ENCODE data around the gene CPEB2. TPM values are rescaled to one million over a fixed set of nuclear protein-coding genes. Genes with fewer than 3 reads are reported as not detected.
A peak's percentile ranks its signal among the peaks of the same experiment; 100 is the strongest.

Gene CPEB2
- polyA plus RNA-seq, 1 experiment: 10.4 TPM

DNA sequence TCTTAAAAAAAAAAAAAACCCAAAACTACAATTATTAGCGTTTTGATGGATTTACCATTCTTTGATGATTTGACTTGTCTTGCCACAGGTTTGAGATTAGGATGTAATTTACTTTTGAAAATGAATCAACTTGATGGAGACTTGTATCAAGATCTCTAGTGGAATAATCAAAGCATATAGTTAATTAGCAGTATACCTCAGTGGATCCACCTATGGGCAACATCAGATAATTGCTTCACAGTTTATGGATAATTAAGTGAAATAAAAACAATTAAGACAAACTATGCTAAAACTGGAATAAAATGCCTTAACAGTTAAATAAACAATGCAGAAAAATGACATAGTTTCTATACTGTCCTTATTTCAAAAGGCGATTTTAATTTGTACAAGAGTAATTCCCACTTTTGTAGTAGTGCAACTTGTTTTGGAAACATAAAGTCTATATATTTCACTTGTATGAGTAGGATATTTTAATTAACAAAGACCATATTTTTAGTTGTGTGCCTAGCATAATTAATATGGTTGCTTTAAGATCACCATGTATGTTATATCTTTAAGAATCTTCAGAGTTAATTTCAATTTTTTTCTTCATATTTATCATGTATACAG lies 4.2 kb downstream of the CPEB2 start:
- TF ChIP-seq, protein P1, sequence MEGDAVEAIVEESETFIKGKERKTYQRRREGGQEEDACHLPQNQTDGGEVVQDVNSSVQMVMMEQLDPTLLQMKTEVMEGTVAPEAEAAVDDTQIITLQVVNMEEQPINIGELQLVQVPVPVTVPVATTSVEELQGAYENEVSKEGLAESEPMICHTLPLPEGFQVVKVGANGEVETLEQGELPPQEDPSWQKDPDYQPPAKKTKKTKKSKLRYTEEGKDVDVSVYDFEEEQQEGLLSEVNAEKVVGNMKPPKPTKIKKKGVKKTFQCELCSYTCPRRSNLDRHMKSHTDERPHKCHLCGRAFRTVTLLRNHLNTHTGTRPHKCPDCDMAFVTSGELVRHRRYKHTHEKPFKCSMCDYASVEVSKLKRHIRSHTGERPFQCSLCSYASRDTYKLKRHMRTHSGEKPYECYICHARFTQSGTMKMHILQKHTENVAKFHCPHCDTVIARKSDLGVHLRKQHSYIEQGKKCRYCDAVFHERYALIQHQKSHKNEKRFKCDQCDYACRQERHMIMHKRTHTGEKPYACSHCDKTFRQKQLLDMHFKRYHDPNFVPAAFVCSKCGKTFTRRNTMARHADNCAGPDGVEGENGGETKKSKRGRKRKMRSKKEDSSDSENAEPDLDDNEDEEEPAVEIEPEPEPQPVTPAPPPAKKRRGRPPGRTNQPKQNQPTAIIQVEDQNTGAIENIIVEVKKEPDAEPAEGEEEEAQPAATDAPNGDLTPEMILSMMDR (IDR thresholded peaks at IDR 0.05; ENCODE audit: low read depth, low read length): peak; percentile 52
- no peak overlapping the region for H3K27ac ChIP-seq (ENCODE audit: low read depth, low read length)
- no peaks in the 10 kb centered on the region for H3K27me3 ChIP-seq (ENCODE audit: control insufficient read depth, insufficient read depth, low read length)
- DNase-seq (ENCODE audit: low read depth, low spot score): no peak
- peak overlapping the region; percentile 85 for H3K4me3 ChIP-seq (ENCODE audit: low read depth, low read length)
- ChIA-PET POLR2A (no interaction called here), CTCF (interaction anchor here (0.6 to 2.8 kb wide), 3 partner anchors 153 to 1352 kb away, joined by 3 to 11 read pairs (median 4); no protein-coding TSS in a partner anchor)
- H3K9me3 ChIP-seq (ENCODE audit: control insufficient read depth, insufficient read depth, low read length): no peaks in the 10 kb centered on the region; the same call in 1 of the 2 replicates

DNA sequence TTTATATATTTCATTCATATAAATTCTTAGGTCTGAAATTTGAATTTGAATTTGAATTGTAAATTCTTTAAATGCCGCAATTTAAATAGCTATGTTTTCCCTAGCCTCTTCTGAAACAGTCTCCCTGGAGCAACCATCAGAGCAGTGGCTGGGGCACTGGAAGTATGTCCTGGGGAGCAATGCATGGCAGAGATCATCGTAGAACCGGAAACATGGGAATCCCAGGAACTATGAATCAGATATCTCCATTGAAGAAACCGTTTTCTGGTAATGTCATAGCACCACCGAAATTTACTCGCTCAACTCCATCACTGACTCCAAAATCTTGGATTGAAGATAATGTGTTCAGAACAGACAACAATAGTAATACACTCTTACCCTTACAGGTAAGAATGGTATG lies 4.9 kb downstream of the CPEB2 start:
- H3K9me3 ChIP-seq (ENCODE audit: control insufficient read depth, insufficient read depth, low read length): no peaks in the 10 kb centered on the region; the same call in 1 of the 2 replicates
- H3K27ac ChIP-seq (ENCODE audit: low read depth, low read length): no peak overlapping the region
- TF ChIP-seq, protein P1 (IDR thresholded peaks at IDR 0.05; ENCODE audit: low read depth, low read length): no peak
- ChIA-PET POLR2A (no interaction called here), CTCF (interaction anchor here (0.8 to 2.8 kb wide), 2 partner anchors 14 to 1353 kb away, joined by 4 to 11 read pairs; no protein-coding TSS in a partner anchor)
- no peak for DNase-seq (ENCODE audit: low read depth, low spot score)
- H3K4me3 ChIP-seq (ENCODE audit: low read depth, low read length): peak overlapping the region; percentile 20
- H3K27me3 ChIP-seq (ENCODE audit: control insufficient read depth, insufficient read depth, low read length): no peaks in the 10 kb centered on the region

DNA sequence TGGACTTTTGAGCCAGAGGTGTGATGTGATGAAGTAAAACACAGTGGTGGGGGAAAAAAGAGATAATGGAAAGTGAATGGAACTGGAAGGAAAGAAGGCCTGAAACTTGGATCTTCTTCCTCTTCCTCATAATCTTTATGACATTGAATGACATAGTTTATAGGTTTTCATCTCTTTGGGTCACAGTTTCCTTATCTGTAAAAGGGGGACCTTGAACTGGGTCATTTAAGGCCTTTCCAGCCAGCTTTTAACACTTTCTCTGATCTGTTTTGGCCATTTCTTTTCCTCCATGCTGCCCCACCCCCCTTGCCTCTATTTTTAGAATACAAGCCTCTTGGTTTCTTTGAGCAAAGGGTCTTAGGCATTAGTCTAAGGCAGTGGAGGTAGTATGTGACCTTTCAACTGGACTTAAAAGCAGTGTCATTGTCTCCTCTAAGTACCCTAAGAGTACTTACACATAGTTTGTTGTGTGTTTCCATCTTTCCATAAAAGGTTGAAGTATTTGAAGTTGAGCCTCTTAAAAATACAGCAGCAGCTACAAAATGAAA lies 7.8 kb downstream of the CPEB2 start:
- TF ChIP-seq, protein P1 (IDR thresholded peaks at IDR 0.05; ENCODE audit: low read depth, low read length): no peak
- Histone ChIP-seq H3K9me3 (ENCODE audit: control insufficient read depth, insufficient read depth, low read length) (no peaks in the 10 kb centered on the region), H3K27me3 (ENCODE audit: control insufficient read depth, insufficient read depth, low read length) (no peaks in the 10 kb centered on the region), H3K27ac (ENCODE audit: low read depth, low read length) (no peak overlapping the region), H3K4me3 (ENCODE audit: low read depth, low read length) (no peak overlapping the region)
- no peak for DNase-seq (ENCODE audit: low read depth, low spot score)
- ChIA-PET CTCF (interaction anchor here (0.7 to 0.8 kb wide), 2 partner anchors 153 to 1356 kb away, joined by 3 to 4 read pairs; no protein-coding TSS in a partner anchor), POLR2A (no interaction called here)

DNA sequence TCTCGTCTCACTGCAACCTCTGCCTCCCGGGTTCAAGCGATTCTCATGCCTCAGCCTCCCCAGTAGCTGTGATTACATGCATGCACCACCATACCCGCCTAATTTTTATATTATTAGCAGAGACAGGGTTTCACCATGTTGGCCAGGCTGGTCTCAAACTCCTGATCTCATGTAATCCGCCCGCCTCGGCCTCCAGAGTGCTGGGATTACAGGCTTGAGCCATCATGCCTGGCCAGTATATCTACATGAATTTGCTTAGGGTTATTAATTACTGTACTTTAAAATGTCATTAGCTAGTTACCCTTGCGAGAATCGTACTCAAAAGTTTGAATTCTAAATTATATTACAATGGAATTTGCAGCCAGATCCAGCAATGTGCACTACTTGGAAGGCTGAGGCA lies 8.9 kb downstream of the CPEB2 start:
- Histone ChIP-seq H3K4me3 (ENCODE audit: low read depth, low read length) (no peak overlapping the region), H3K27ac (ENCODE audit: low read depth, low read length) (no peak overlapping the region), H3K27me3 (ENCODE audit: control insufficient read depth, insufficient read depth, low read length) (no peaks in the 10 kb centered on the region), H3K9me3 (ENCODE audit: control insufficient read depth, insufficient read depth, low read length) (no peaks in the 10 kb centered on the region)
- TF ChIP-seq, protein P1 (IDR thresholded peaks at IDR 0.05; ENCODE audit: low read depth, low read length): no peak
- DNase-seq (ENCODE audit: low read depth, low spot score): no peak
- CTCF ChIA-PET: no interaction called here
- POLR2A ChIA-PET: no interaction called here

DNA sequence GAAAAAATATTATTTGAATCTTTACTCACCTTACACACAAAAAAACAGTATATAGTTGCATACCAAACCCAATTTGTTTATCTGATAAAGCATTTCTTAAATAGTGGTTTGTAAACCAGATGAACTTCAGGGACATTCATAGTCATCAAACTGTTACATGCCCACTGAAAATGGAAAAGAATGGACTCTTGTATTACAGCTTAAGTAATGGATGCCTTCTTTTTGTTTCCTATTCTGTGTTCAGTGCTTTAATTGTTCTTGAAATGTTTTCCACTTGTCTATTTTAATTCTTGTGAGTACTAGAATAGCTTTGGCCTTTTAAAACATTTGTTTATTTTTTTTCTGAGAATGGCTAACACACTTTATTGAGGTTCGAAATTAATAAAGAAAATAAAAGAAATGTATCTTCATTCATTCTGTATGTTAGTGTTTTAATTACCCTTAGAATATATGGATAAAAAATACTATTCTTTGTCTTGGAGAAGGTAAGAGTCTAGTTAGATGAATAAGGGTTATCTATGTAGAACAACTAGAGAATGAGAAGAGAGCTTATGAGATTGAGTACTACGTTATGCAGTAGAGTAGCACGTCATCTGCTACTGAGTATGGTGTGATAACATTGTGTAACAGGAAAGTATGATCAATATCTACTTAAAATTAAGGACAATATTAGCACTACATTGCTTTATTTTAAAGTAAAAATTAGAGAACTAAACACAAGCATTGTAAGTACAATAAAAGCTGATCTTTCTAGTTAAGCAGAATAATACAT lies 9.9 kb downstream of the CPEB2 start:
- DNase-seq (ENCODE audit: low read depth, low spot score): no peak
- ChIA-PET POLR2A (no interaction called here), CTCF (interaction anchor here (0.8 kb wide), 1 partner anchor 1358 kb away, joined by 4 read pairs; no protein-coding TSS in a partner anchor)
- H3K9me3 ChIP-seq (ENCODE audit: control insufficient read depth, insufficient read depth, low read length): no peaks in the 10 kb centered on the region
- TF ChIP-seq, protein P1 (IDR thresholded peaks at IDR 0.05; ENCODE audit: low read depth, low read length): no peak
- H3K27me3 ChIP-seq (ENCODE audit: control insufficient read depth, insufficient read depth, low read length): no peaks in the 10 kb centered on the region
- no peak overlapping the region for H3K27ac ChIP-seq (ENCODE audit: low read depth, low read length)
- H3K4me3 ChIP-seq (ENCODE audit: low read depth, low read length): no peak overlapping the region

All from AG04450 (cell line).